Measurements from ENCODE around the gene TPM4. TPM values are rescaled to one million over a fixed set of nuclear protein-coding genes. Genes with fewer than 3 reads are reported as not detected.

The TPM4 gene
- total RNA-seq, result 402 and 772 TPM in 2 replicates

DNA sequence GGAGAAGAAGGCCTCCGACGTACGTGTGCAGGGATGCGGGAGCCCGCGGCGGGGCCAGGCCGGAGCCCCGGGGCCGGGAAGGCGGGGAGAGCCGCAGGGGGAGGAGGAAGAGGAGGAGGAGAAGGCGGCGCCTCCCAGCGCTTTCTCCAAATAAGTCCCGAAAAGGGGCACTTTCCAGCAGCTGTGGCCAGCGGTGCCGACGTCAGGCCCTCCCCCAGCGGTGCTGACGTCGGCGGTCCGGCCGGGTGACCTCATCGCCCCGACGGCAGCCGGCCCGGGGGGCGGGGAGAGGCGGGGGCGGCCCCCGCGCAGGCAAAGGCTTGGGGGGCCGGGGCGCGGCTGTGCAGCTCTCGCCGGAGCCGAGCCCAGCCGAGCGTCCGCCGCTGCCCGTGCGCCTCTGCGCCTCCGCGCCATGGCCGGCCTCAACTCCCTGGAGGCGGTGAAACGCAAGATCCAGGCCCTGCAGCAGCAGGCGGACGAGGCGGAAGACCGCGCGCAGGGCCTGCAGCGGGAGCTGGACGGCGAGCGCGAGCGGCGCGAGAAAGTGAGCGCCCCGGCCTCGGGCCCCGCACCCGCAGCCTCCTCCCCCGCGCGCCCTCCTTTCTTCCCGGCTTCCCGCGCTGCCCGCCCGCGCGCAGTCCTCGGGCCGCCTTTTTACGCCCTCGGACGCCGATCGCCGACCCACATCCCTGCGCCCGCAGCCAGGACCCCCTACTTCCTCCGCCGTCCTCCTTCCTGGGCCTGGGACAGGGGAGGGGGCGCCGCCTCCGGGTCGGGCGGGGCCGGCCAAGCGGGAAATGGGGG, at the start of gene TPM4:
TSS of gene TPM4 (plus strand) at position 342 of the 804 bp plus-strand sequence. CDS start at position 413, 71 bp downstream.

DNA sequence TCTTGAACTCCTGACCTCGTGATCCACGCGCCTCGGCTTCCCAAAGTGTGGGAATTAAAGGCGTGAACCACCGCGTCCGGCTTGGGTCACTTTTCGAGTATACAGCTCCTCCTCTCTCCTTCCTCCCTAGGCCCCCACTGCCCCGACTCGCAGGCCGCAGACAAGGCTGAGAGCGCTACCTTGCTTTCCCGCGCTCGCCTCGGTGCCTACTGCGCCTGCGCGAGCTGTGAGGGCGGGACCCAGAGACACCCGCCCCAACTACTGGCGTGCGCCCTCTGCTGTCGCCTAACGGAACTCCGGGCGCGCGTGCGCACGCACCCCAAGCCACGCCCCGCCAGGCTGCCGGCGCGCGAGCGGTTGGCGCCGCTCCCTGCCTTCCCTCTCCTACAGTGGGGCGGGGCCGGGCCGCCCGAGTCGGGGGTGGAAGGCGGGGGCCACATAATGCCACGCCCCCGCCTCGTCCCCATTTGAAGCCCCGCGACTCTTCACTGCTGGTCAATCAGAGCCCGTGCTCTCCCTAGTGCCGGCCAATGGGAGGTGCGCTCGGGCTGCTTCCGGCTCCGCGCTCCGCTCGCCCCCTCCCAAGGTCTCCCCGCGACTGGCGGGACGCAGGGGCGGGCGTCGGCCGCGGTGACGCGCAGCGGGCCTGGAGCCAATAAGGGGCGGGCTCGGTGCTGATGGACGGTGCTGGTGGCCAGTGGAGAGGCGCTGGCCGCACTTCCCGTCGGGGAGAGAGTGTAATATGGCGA, 35.0 kb downstream of the TPM4 start, which contains the start of gene RAB8A:
TSS of gene RAB8A (plus strand) at position 730 of the 749 bp plus-strand sequence. CDS start at position 743, 13 bp downstream.

DNA sequence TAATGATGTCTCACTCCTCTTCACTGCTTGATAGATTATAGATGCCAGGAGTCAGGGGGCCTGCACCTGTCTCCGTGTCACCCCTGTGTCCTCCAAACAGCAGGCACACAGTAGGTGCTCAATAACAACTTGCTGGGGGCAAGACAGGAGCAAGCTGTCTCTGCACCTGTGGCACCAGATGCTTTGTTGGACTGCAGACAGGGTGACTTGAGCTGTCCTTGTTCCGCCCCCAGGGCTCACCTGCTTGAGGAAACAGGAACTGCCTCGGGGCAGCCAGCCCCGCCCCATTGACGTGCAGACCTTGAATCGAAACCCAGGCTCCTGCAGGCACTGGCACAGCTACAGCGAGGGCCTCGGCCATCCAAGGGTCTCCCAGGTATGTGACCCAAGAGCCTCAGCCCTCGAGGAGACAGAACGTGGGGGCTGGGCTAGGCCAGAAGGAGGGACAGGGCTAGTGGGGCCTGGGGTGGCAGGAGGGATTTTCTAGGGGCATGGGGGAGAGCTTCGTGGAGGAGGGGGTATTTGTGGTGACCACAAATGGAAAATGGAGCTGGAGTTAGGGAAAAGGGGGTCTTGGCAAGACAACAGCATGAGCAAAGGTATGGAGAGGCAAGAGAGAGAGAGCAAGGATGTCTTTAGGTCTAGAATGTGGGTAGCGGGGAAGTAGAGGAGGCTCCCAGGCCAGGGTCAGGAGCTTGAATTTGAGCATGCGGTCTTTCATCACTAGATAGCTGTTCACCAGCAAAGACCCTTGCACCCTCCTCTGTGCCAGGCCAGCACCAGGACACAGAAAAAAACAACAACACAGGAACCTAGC, 67.3 kb downstream of the TPM4 start, which contains the start of gene HSH2D:
TSS of gene HSH2D (plus strand) at position 287 of the 817 bp plus-strand sequence. CDS start 5,066 bp downstream, outside the sequence.

Other genes starting within 250 kb of the TPM4 start
- gene CYP4F2, start 178.4 kb upstream of the TPM4 start, total RNA-seq, result under 0.01 TPM in 1 of 2 replicates, not detected in the other
- not detected in 2 replicates for gene CYP4F11, start 142.0 kb upstream of the TPM4 start, total RNA-seq
- not detected in 2 replicates for gene OR10H4, start 127.5 kb upstream of the TPM4 start, total RNA-seq
- gene RAB8A, start 35.4 kb downstream of the TPM4 start, total RNA-seq, result 92.8 and 136 TPM in 2 replicates
- not detected in 2 replicates for gene HSH2D, start 67.2 kb downstream of the TPM4 start, total RNA-seq
- not detected in 2 replicates for gene CIB3, start 97.0 kb downstream of the TPM4 start, total RNA-seq
- gene FAM32A, start 108.9 kb downstream of the TPM4 start, total RNA-seq, result 104 and 138 TPM in 2 replicates
- 47.8 and 100 TPM in 2 replicates for gene AP1M1, start 121.4 kb downstream of the TPM4 start, total RNA-seq
- gene KLF2, start 248.3 kb downstream of the TPM4 start, total RNA-seq, result 3.1 and 3.2 TPM in 2 replicates

All from bladder microvascular endothelial cell (primary cell).